T47D (cell line): ENCODE data around the gene OTUB1.

Source experiments
- DNase-seq, 2 experiments: peaks; one replicate each; pipeline versions ENCODE4 v3.0.0 to v3.0.0-alpha.2; 2011 to 2012; ENCODE audit warnings: low read depth in 1 of 2, low spot score in 1 of 2
- JUND ChIP-seq: IDR thresholded peaks from 2 replicates; pipeline ENCODE4 v1.6.1; 2012; ENCODE audit warnings: low read depth
- in situ Hi-C: cut with HindIII; loops from 2 replicates; pipeline ENCODE4 v1.10.0; 2016; ENCODE audit warnings: low sequenced_read_pairs, low pct_unique_long_range_greater_than_20kb

Gene OTUB1

DNA sequence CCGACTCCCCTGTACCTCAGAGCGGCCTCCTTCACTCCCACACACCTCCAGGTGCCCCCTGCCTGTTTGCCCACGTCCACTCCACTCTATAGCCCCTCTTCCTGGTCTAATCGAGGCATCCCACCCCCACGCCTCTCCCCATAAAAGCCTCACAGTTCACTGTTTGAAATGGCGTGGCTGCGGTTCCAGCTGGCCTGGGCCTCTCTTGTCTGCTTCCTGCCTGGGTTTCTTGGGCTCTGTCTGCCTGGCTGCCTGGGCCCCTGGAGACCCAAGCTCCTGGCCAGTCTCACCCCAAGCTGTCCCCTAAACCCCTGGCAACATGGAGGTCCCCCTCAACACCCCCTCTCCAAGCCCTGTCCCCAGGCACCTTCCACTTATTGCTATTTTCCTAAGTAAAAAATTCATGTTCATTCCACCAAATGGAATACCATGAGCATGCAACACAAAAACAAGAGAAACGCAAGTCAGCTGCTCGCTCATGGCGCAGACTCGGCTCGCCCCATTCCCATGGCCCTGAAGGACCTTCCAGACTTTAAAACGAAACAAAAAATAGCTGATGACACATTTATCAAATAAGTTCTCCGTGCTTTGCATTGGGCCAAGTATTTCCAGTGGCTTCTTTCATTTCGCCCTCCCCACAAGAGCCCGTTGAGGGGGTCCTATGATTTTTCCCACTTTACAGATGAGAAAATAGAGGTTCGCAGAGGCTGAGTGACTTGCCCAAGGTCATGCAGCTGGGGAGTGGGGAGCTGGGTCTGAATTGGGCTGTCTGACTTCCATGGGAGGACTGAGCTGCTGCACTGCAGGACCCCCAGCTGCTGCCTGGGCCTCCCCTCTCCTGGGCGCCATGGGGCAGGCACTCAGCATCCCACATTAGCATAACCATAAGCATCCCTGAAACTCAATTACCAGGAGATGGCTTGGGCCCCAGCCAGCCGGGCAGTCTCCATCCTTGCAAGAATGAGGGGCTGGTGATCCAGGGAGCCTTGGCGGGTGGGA is 37.8 kb downstream of the OTUB1 start:
- no peak for TF ChIP-seq JUND
- in situ Hi-C loops: no loop called here
- no peak for DNase-seq

DNA sequence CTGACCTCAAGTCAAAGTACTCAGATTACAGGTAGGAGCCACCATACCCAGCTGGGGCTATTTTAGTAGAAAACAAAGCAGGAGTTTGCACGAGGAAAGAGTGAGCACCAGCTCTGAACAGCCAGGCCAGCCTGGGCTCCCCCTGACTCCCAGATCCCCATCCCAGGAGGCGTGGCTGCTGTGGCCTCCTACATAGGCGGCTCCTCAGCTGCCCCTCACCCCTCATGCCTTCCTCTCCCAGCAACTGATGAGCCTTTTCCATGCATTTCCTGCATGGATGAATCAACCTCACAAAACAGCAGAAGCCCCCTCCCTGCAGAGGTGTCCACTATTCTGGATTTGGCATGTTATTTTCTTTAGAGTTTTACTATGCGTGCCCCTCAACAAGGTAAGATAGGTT is 39.0 kb downstream of the OTUB1 start:
- no peak for DNase-seq
- in situ Hi-C loops: no loop called here
- no peak for TF ChIP-seq JUND

DNA sequence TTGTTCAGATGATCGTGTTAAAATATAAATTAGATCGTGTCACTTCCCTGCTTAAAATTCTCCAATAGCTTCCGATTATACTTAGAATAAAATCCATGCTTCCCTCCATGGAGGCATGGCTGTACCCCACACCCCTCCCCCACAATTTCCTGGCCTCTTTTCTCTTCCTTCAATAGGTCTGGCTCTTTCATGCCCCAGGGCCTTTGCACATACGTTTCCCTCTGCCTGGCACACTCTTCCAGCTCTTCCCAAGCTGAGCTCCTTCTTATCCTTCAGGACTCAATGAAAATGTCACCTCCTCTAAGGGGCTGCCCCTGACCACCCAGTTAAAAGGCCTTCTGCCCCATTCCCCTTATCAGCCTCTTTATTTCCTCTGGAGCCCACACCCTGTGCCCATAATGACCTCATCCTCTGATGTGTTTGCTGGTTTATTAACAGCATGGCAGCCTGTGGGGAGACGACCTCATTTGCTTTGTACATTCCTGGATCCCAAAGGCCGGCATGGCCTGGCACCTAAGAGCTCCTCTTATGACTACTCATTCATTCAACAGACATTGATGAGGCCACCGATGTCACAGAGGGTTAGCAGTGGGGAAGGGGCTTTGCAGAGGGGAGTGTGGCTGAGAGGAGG is 40.5 kb downstream of the OTUB1 start:
- in situ Hi-C loops: no loop called here
- TF ChIP-seq JUND: no peak
- no peak for DNase-seq

DNA sequence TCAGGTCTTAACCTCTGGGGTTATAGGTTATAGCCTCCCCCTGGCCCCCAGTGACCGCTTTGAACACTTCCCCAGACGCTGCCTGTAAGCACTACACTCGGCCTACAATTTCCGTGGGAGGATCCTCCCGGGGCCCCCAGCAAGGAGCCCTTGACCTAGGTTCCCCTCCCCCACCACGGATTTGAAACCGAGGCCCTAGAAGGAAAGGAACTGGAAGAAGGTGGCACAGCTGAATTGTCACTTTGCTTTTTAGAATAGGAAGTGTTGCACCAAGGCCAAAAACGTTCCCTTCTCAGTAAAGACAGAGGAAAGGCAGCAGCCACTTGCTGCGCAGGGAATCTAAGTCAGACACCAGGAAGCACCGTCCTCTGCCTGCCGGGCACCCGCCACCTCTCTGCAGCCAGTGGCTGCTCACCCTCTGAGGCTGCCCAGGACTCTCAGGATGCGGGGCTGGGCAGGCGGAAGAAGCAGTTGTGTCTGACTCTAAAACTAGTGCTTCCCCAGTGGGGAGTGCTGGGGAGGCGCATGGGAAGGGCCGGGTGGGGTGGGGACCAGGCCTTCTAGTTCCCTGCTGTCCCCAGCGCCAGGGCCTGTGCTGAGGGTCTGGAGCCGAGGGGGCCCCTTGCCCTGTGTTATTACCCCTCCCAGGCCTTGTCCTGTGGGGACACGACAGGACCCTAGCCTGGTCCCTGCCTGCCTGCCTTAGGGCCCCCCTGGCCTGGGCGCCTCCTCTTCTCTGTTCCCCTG is 41.6 kb downstream of the OTUB1 start:
- no peak for DNase-seq
- no peak for TF ChIP-seq JUND
- in situ Hi-C loops: no loop called here

DNA sequence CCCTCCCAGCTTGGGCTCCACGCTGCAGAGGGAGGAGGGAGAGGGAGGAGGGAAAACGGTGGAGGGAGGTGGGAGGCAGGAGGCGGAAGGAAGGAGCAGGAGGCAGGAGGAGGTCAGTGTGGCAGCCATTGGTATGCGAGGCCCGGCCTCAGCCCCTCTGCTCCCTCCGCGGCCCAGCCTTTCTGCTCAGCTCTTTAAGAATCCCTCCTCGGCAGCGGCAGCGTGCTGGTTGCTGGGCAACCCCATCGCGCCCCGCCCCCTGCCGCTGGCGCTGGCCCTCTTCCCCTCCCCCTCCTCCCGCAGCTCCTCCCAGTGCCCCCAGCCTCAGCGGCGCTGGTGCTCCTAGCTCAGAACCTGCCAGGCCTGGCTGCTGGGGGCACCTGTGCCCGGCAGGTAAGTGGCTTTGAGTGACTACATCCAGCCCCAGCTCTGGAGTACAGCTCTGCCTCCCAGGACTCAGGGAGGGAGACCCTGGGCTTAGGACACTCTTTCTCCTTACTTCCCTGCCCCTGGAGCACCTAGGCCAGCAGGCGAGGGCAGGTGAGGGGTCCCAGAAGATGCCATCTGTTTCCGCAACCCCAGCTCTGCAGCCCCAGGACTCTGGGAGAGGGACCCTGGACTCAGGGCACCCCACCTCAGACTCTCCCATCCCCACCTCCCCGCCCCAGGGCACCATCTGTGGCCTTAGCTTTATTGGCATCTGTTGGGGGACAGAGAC is 42.3 kb downstream of the OTUB1 start:
- in situ Hi-C loops: no loop called here
- no peak for DNase-seq
- TF ChIP-seq JUND: no peak

DNA sequence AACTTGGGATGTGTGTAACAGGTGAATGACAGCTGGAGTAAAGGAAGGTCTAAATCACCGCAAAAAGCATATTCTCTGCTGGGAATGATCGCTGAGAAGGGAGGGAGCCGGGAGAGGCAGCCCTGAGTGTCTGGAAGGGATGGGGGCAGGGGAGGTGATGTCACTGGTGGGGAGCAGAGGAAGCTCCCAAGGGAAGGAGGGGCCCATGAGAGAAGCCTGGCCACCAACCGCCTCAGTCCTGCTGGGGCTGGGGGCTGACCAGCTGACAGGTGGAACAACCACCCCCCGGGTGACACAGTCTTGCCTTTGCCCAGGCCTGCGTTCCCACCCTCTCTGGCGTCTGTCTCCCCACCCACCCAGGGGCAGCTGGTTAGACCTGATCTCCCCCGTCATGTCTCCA is 43.5 kb downstream of the OTUB1 start:
- DNase-seq: no peak
- no peak for TF ChIP-seq JUND
- in situ Hi-C loops: no loop called here

DNA sequence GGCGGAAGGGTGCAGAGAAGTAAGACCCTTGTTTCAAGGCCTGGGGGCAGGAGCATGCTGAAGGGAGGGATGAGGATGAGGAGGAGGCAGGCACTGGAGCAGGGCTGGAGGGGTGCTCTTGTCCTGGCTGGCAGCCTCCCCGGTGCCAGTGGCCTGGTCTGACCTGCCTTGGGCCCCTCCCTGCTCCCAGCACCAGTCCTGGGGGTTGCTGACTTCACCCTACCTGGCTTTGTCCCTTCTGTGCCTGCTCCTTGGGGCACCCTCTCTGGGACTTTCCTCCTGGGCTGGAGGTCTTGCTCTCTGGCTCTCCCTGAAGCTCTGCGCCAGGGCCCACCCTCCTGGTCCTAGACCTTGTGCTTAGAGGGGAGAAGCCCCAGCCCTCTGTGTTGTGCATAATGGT is 44.8 kb downstream of the OTUB1 start:
- DNase-seq: no peak
- in situ Hi-C loops: no loop called here
- TF ChIP-seq JUND: no peak

DNA sequence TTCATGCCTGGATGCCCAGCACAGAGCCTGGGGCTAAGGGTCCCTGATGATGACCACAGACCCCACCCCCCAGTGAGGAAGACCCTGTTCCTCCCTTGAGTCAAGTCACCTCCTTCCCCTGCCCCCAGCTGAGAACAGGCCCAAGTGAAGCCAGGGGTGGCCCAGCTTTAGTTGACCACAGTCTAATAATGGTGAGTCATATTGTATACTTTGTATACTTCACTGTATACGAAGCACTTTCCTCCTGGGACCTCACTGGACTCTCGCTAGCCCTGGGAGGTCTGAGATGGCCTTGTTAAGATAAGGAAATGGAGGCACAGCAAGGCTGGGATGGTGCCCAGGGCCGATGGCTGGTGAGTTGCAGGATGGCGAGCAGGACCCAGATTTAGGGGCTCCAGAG is 45.8 kb downstream of the OTUB1 start:
- in situ Hi-C loops: no loop called here
- no peak for DNase-seq
- no peak for TF ChIP-seq JUND

DNA sequence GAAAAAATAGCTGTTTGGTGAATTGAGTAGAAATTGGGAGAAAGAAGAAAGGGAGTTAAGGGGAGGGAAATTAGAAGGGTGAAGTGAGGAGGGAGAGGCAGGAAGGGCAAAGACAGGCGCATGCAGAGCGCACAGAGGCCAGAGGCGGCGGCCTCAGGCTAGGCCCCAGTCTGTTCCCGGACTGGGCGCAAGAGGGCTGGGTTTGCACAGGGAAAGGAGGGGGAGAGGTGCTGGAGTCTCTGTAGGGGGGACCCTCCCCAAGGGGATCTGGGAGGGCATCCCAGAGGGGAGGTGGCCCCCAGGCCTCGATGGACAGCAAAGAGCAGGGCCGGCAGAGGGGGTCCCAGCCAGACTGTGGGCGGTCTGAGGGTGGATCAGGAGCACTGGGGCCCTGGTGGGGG is 48.2 kb downstream of the OTUB1 start:
- DNase-seq: no peak
- in situ Hi-C loops: no loop called here
- TF ChIP-seq JUND: no peak

DNA sequence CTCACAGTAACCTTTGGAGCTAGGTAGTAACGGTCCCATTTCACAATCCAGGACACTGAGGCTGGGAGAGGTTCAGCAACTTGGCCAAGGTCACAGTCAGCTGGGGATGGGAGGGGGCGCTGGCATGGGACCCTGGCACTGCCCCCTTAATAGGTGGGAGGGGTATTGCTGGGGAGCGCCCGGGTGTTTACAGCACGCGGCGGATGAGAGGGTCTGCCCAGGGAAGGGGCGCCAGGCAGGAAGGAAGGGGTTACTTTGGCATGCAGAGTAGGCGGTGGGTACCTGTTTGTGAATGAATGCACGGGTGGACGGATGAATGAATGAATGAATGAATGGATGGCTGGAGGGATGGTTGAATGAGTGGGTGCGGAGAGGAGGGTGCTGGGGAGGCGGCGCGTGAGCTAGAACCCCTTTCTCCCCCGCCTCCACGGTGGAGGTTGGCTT is 48.9 kb downstream of the OTUB1 start:
- in situ Hi-C loops: no loop called here

DNA sequence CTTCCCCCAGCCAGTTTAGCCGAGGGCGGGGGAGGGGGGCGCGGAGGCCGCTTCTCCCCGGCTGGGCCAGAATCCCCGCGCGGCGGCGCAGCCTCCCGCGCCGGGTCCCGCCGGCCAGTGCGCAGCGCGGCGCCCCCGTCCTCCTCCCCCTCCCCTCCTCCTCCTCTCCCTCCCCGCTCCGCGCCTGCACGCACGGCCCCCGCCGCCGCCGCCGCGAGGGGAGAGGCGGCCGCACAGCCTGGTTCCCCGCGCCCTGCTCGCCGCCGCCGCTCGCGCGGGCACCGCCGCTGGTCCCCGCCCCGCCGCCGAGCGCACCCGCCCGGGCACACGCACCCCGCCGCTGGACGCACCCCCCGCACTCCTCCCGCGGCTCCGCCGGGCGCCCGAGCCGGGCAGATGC is 49.3 kb downstream of the OTUB1 start, which contains the start of gene FLRT1:
TSS of gene FLRT1 (plus strand) at position 356 of the 400 bp plus-strand sequence. CDS start 80,337 bp downstream, outside the sequence.
- in situ Hi-C loops: no loop called here
- no peak for DNase-seq
- no peak for TF ChIP-seq JUND

More for the DNA sequence above, 48.9 kb downstream of the OTUB1 start:
- TF ChIP-seq JUND: no peak
- DNase-seq: no peak
